Activated effector memory CD4-positive, alpha-beta T cell treated with anti-CD3 and anti-CD28 coated beads, Interleukin-2, amount 50 U/mL, for 16 hours (primary cell): ENCODE results near the gene ZDHHC7.

ENCODE experiments used
- DNase-seq: peaks from one replicate; pipeline ENCODE4 v3.0.0-alpha.2; 2020

The ZDHHC7 gene

GRCh38 chr16:84989749-84990620 is 21.4 kb downstream of the ZDHHC7 start:
- DNase-seq: no peak

- no peak for DNase-seq
Observed at GRCh38 chr16:84988328-84989080, 22.8 kb downstream of the ZDHHC7 start.

- DNase-seq: no peak
Observed at GRCh38 chr16:84986879-84987278, 24.5 kb downstream of the ZDHHC7 start.

GRCh38 chr16:84986102-84986501 is 25.2 kb downstream of the ZDHHC7 start:
- DNase-seq: peak; percentile 74

- no peak for DNase-seq
Observed at GRCh38 chr16:84985079-84986065, 26.0 kb downstream of the ZDHHC7 start.

GRCh38 chr16:84982434-84982833 is 28.9 kb downstream of the ZDHHC7 start:
- DNase-seq: no peak

GRCh38 chr16:84979516-84979915 is 31.8 kb downstream of the ZDHHC7 start:
- DNase-seq: no peak

GRCh38 chr16:84976644-84977400 is 34.5 kb downstream of the ZDHHC7 start:
- no peak for DNase-seq

GRCh38 chr16:84975522-84975921 is 35.8 kb downstream of the ZDHHC7 start:
- DNase-seq: no peak

GRCh38 chr16:84975066-84975465 is 36.3 kb downstream of the ZDHHC7 start:
- DNase-seq: no peak

- DNase-seq: no peak
Observed at GRCh38 chr16:84973776-84974523, 37.4 kb downstream of the ZDHHC7 start.

- DNase-seq: no peak
Observed at GRCh38 chr16:84973236-84973635, 38.1 kb downstream of the ZDHHC7 start.

- DNase-seq: peak; percentile 92
Observed at GRCh38 chr16:84970447-84971127, 40.7 kb downstream of the ZDHHC7 start.

GRCh38 chr16:84967828-84968227 is 43.5 kb downstream of the ZDHHC7 start:
- no peak for DNase-seq

- no peak for DNase-seq
Observed at GRCh38 chr16:84965428-84966415, 45.6 kb downstream of the ZDHHC7 start.

- no peak for DNase-seq
Observed at GRCh38 chr16:84964386-84965128, 46.8 kb downstream of the ZDHHC7 start.

GRCh38 chr16:84963066-84963465 is 48.3 kb downstream of the ZDHHC7 start:
- DNase-seq: no peak

- no peak for DNase-seq
Observed at GRCh38 chr16:84960942-84961341, 50.4 kb downstream of the ZDHHC7 start.
